CD8-positive, alpha-beta memory T cell (primary cell): Measurements from ENCODE around the gene RPL38. TPM values are rescaled to one million over a fixed set of nuclear protein-coding genes. Genes with fewer than 3 reads are reported as not detected.
A peak's percentile ranks its signal among the peaks of the same experiment; 100 is the strongest.

Experiments used
- CTCF ChIA-PET: fragments of 350-600 bp; sonication (Branson Sonifier 250); formaldehyde crosslinking; loops from one replicate; lab custom pipeline; 2021; ENCODE audit warnings: antibody characterized with exemption; lab: Charles Lee
- POLR2A ChIA-PET: fragments of 350-600 bp; sonication (Branson Sonifier 250); formaldehyde crosslinking; loops from one replicate; lab custom pipeline; 2021; ENCODE audit warnings: antibody characterized with exemption; lab: Charles Lee
- DNase-seq, 5 donors: peaks; one replicate each; pipeline versions ENCODE4 v3.0.0 to v3.0.0-alpha.2; 2020 to 2022; ENCODE audit warnings: mixed read lengths in 1 of 5
- H3K27ac ChIP-seq: one replicate; pipeline ENCODE4 v1.7.0; 2013; ENCODE audit warnings: low read depth, mild to moderate bottlenecking, low read length, moderate library complexity
- H3K27me3 ChIP-seq: 2 replicates; pipeline ENCODE4 v1.7.0; 2013; ENCODE audit warnings: low read length, mild to moderate bottlenecking; ENCODE audit not compliant: insufficient read depth, poor library complexity, severe bottlenecking
- H3K36me3 ChIP-seq: 2 replicates; pipeline ENCODE4 v1.7.0; 2013; ENCODE audit warnings: mild to moderate bottlenecking, low read length, moderate library complexity; ENCODE audit not compliant: insufficient read depth
- H3K4me1 ChIP-seq: 2 replicates; pipeline ENCODE4 v1.7.0; 2013; ENCODE audit warnings: mild to moderate bottlenecking, low read length, moderate library complexity; ENCODE audit not compliant: insufficient read depth
- H3K4me3 ChIP-seq: 2 replicates; pipeline ENCODE4 v1.7.0; 2013; ENCODE audit warnings: mild to moderate bottlenecking, low read length
- H3K9me3 ChIP-seq: 2 replicates; pipeline ENCODE4 v1.7.0; 2013; ENCODE audit warnings: mild to moderate bottlenecking, low read length
- H3K27ac Mint-ChIP-seq, 8 donors: one replicate each; pipeline ENCODE4 v1.8.0; 2020 to 2021; ENCODE audit warnings: mixed read lengths in 8 of 8, mild to moderate bottlenecking in 6 of 8, inconsistent platforms in 3 of 8, moderate library complexity in 3 of 8
- H3K27me3 Mint-ChIP-seq, 2 donors: one replicate each; pipeline ENCODE4 v1.8.0; 2020 to 2021; ENCODE audit warnings: mixed read lengths in 2 of 2, mild to moderate bottlenecking in 1 of 2, moderate library complexity in 1 of 2
- H3K36me3 Mint-ChIP-seq, 3 donors: one replicate each; pipeline ENCODE4 v1.8.0; 2020 to 2021; ENCODE audit warnings: mixed read lengths in 3 of 3, inconsistent platforms in 1 of 3, mild to moderate bottlenecking in 1 of 3
- H3K4me1 Mint-ChIP-seq, 3 donors: one replicate each; pipeline ENCODE4 v1.8.0; 2020 to 2021; ENCODE audit warnings: mixed read lengths in 3 of 3, inconsistent platforms in 1 of 3, mild to moderate bottlenecking in 1 of 3
- H3K4me3 Mint-ChIP-seq, 7 donors: one replicate each; pipeline ENCODE4 v1.8.0; 2020 to 2021; ENCODE audit warnings: mixed read lengths in 7 of 7, mild to moderate bottlenecking in 6 of 7, moderate library complexity in 4 of 7, inconsistent platforms in 2 of 7
- H3K9me3 Mint-ChIP-seq, 5 donors: one replicate each; pipeline ENCODE4 v1.8.0; 2020 to 2022; ENCODE audit warnings: mixed read lengths in 5 of 5, mild to moderate bottlenecking in 3 of 5, moderate library complexity in 2 of 5, inconsistent platforms in 1 of 5
- polyA plus RNA-seq: library from polyadenylated mRNA; unstranded; fragments of 300-500 nt; fragmentation: Illumina TruSeq; gene quantifications from one replicate; pipeline ENCODE4 v1.2.3, GENCODE V29; 2021
- total RNA-seq, 2 experiments: library from RNA; stranded (reverse); gene quantifications; one replicate each; pipeline ENCODE4 v1.2.3, GENCODE V29; 2021

RPL38 gene
- total and polyA plus RNA-seq, 3 experiments from 2014 or later: 1,457 to 1,839 (median 1,489) TPM

- H3K27me3 ChIP-seq: no peaks in the 10 kb centered on the region
- H3K4me1 Mint-ChIP-seq: no peaks in the 10 kb centered on the region
- ChIA-PET POLR2A (no interaction called here), CTCF (no interaction called here)
- H3K4me3 ChIP-seq: no peak overlapping the region
- no peaks in the 10 kb centered on the region for H3K9me3 Mint-ChIP-seq
- no peaks in the 10 kb centered on the region for H3K4me1 ChIP-seq
- no peak overlapping the region for H3K27ac ChIP-seq
- no peak for DNase-seq
- H3K27ac Mint-ChIP-seq: no peak overlapping the region
- no peaks in the 10 kb centered on the region for H3K36me3 ChIP-seq
- H3K36me3 Mint-ChIP-seq: peaks cover 0 to 62% (median 8%) of the 10 kb centered on the region in 3 donors
- H3K4me3 Mint-ChIP-seq: no peak overlapping the region
- no peaks in the 10 kb centered on the region for H3K9me3 ChIP-seq
- H3K27me3 Mint-ChIP-seq: no peaks in the 10 kb centered on the region
Observed at GRCh38 chr17:74233937-74234336, 30.5 kb downstream of the RPL38 start.

- POLR2A ChIA-PET: no interaction called here
- no peaks in the 10 kb centered on the region for H3K27me3 Mint-ChIP-seq
- no peak overlapping the region for H3K27ac ChIP-seq
Observed at GRCh38 chr17:74234486-74234885, 31.0 kb downstream of the RPL38 start.

GRCh38 chr17:74235040-74235581 lies 31.6 kb downstream of the RPL38 start:
- Histone ChIP-seq H3K4me3 (no peak overlapping the region), H3K27me3 (no peaks in the 10 kb centered on the region), H3K4me1 (no peaks in the 10 kb centered on the region), H3K36me3 (no peaks in the 10 kb centered on the region), H3K9me3 (no peaks in the 10 kb centered on the region), H3K27ac (no peak overlapping the region)
- ChIA-PET POLR2A (no interaction called here), CTCF (no interaction called here)
- no peak for DNase-seq
- no peaks in the 10 kb centered on the region for H3K27me3 Mint-ChIP-seq
- H3K27ac Mint-ChIP-seq: peak overlapping the region in 1 of 8 donors; percentile 79
- no peaks in the 10 kb centered on the region for H3K4me1 Mint-ChIP-seq
- H3K9me3 Mint-ChIP-seq: no peaks in the 10 kb centered on the region
- no peak overlapping the region for H3K4me3 Mint-ChIP-seq
- H3K36me3 Mint-ChIP-seq: peaks cover 0 to 63% (median 13%) of the 10 kb centered on the region in 3 donors

More at GRCh38 chr17:74234486-74234885, 31.0 kb downstream of the RPL38 start:
- CTCF ChIA-PET: no interaction called here
- H3K4me3 Mint-ChIP-seq: no peak overlapping the region
- no peaks in the 10 kb centered on the region for H3K4me1 ChIP-seq
- no peaks in the 10 kb centered on the region for H3K36me3 ChIP-seq
- H3K9me3 Mint-ChIP-seq: no peaks in the 10 kb centered on the region
- H3K9me3 ChIP-seq: no peaks in the 10 kb centered on the region
- H3K36me3 Mint-ChIP-seq: peaks cover 0 to 61% (median 9%) of the 10 kb centered on the region in 3 donors
- no peak overlapping the region for H3K27ac Mint-ChIP-seq
- no peaks in the 10 kb centered on the region for H3K27me3 ChIP-seq
- no peak overlapping the region for H3K4me3 ChIP-seq
- DNase-seq: no peak
- no peaks in the 10 kb centered on the region for H3K4me1 Mint-ChIP-seq

GRCh38 chr17:74235911-74236371 lies 32.5 kb downstream of the RPL38 start:
- Mint-ChIP-seq H3K36me3 (peaks cover 0 to 60% (median 12%) of the 10 kb centered on the region in 3 donors), H3K9me3 (no peaks in the 10 kb centered on the region), H3K27me3 (no peaks in the 10 kb centered on the region), H3K27ac (no peak overlapping the region), H3K4me1 (no peaks in the 10 kb centered on the region), H3K4me3 (no peak overlapping the region)
- H3K4me1 ChIP-seq: no peaks in the 10 kb centered on the region
- H3K27ac ChIP-seq: no peak overlapping the region
- H3K36me3 ChIP-seq: no peaks in the 10 kb centered on the region
- CTCF ChIA-PET: no interaction called here
- no peaks in the 10 kb centered on the region for H3K27me3 ChIP-seq
- no peaks in the 10 kb centered on the region for H3K9me3 ChIP-seq
- POLR2A ChIA-PET: no interaction called here
- no peak overlapping the region for H3K4me3 ChIP-seq
- no peak for DNase-seq

- Histone ChIP-seq H3K36me3 (no peaks in the 10 kb centered on the region), H3K9me3 (no peaks in the 10 kb centered on the region), H3K4me1 (no peaks in the 10 kb centered on the region), H3K27me3 (no peaks in the 10 kb centered on the region), H3K27ac (no peak overlapping the region), H3K4me3 (no peak overlapping the region)
- no peak for DNase-seq
- Mint-ChIP-seq H3K27me3 (no peaks in the 10 kb centered on the region), H3K4me1 (no peaks in the 10 kb centered on the region), H3K4me3 (no peak overlapping the region), H3K27ac (no peak overlapping the region), H3K9me3 (no peaks in the 10 kb centered on the region), H3K36me3 (peaks cover 0 to 52% (median 10%) of the 10 kb centered on the region in 3 donors)
- POLR2A ChIA-PET: no interaction called here
- CTCF ChIA-PET: interaction anchor here (1.3 kb wide), 2 partner anchors 11 to 59 kb away, joined by 3 read pairs; no protein-coding TSS in a partner anchor
Observed at GRCh38 chr17:74237321-74237720, 33.8 kb downstream of the RPL38 start.

GRCh38 chr17:74239172-74239571 lies 35.7 kb downstream of the RPL38 start:
- Mint-ChIP-seq H3K27me3 (no peaks in the 10 kb centered on the region), H3K4me1 (no peaks in the 10 kb centered on the region), H3K27ac (no peak overlapping the region), H3K36me3 (peaks cover 0 to 52% (median 7%) of the 10 kb centered on the region in 3 donors), H3K4me3 (no peak overlapping the region), H3K9me3 (no peaks in the 10 kb centered on the region)
- no peak for DNase-seq
- H3K4me3 ChIP-seq: no peak overlapping the region
- ChIA-PET CTCF (no interaction called here), POLR2A (interaction anchor here (0.6 kb wide), 1 partner anchor 24 kb away, joined by 6 read pairs; no protein-coding TSS in a partner anchor)
- no peaks in the 10 kb centered on the region for H3K27me3 ChIP-seq
- no peaks in the 10 kb centered on the region for H3K36me3 ChIP-seq
- H3K9me3 ChIP-seq: no peaks in the 10 kb centered on the region
- H3K4me1 ChIP-seq: no peaks in the 10 kb centered on the region
- H3K27ac ChIP-seq: no peak overlapping the region

- H3K36me3 ChIP-seq: no peaks in the 10 kb centered on the region
- Mint-ChIP-seq H3K4me3 (no peak overlapping the region), H3K4me1 (no peaks in the 10 kb centered on the region), H3K27ac (peak overlapping the region in 2 of 8 donors; percentile 24 to 57), H3K36me3 (peaks cover 0 to 50% (median 7%) of the 10 kb centered on the region in 3 donors), H3K27me3 (no peaks in the 10 kb centered on the region), H3K9me3 (no peaks in the 10 kb centered on the region)
- H3K4me1 ChIP-seq: no peaks in the 10 kb centered on the region
- ChIA-PET POLR2A (no interaction called here), CTCF (no interaction called here)
- H3K4me3 ChIP-seq: no peak overlapping the region
- DNase-seq: no peak
- no peak overlapping the region for H3K27ac ChIP-seq
- H3K9me3 ChIP-seq: no peaks in the 10 kb centered on the region
- H3K27me3 ChIP-seq: no peaks in the 10 kb centered on the region
Observed at GRCh38 chr17:74240618-74241205, 37.2 kb downstream of the RPL38 start.

- H3K27ac Mint-ChIP-seq: peak overlapping the region in 1 of 8 donors; percentile 77
- H3K27ac ChIP-seq: no peak overlapping the region
- POLR2A ChIA-PET: no interaction called here
- DNase-seq: no peak
- no peaks in the 10 kb centered on the region for H3K36me3 ChIP-seq
- peaks cover 0 to 1% (median 0%) of the 10 kb centered on the region in 3 donors for H3K4me1 Mint-ChIP-seq
- no peak overlapping the region for H3K4me3 ChIP-seq
- no peaks in the 10 kb centered on the region for H3K9me3 ChIP-seq
- H3K4me3 Mint-ChIP-seq: no peak overlapping the region
- H3K36me3 Mint-ChIP-seq: peaks cover 0 to 48% (median 6%) of the 10 kb centered on the region in 3 donors
- no peaks in the 10 kb centered on the region for H3K27me3 Mint-ChIP-seq
- H3K27me3 ChIP-seq: no peaks in the 10 kb centered on the region
- CTCF ChIA-PET: no interaction called here
- H3K9me3 Mint-ChIP-seq: no peaks in the 10 kb centered on the region
- H3K4me1 ChIP-seq: no peaks in the 10 kb centered on the region
Observed at GRCh38 chr17:74241431-74241830, 38.0 kb downstream of the RPL38 start.
